Esophagus muscularis mucosa (tissue), 4 donors: Measurements from ENCODE around the gene TACC2. TPM values are rescaled to one million over a fixed set of nuclear protein-coding genes. Genes with fewer than 3 reads are reported as not detected.

Source experiments
- DNase-seq: peaks from one replicate; pipeline ENCODE4 v3.0.0-alpha.2; 2017; ENCODE audit errors: extremely low spot score
- H3K27ac ChIP-seq, 4 donors: fragments of 200-600 bp; sonication (generic); replicated peaks in 1 of 4; 1 replicate in 3 of 4; 2 replicates in 1 of 4; pipeline ENCODE4 v1.5.1; 2016 to 2019; ENCODE audit warnings: mild to moderate bottlenecking in 1 of 4
- H3K27me3 ChIP-seq, 4 donors: fragments of 200-600 bp; sonication (generic); one replicate each; pipeline versions ENCODE4 v1.5.1 to v1.6.0; 2016 to 2019
- H3K36me3 ChIP-seq, 4 donors: fragments of 200-600 bp; sonication (generic); one replicate each; pipeline ENCODE4 v1.5.1; 2016 to 2019
- H3K4me1 ChIP-seq, 4 donors: fragments of 200-600 bp; sonication (generic); one replicate each; pipeline ENCODE4 v1.5.1; 2016 to 2019
- H3K4me3 ChIP-seq, 4 donors: fragments of 200-600 bp; sonication (generic); 1 replicate in 2 of 4; 2 replicates in 2 of 4; pipeline ENCODE4 v1.5.1; 2016 to 2019; ENCODE audit warnings: mild to moderate bottlenecking in 4 of 4, moderate library complexity in 1 of 4
- H3K9me3 ChIP-seq, 4 donors: fragments of 200-600 bp; sonication (generic); 1 replicate in 3 of 4; 2 replicates in 1 of 4; pipeline ENCODE4 v1.5.1; 2016 to 2019
- CTCF ChIP-seq, 3 experiments: fragments of 200-600 bp in 2 of 3; fragments of 450-650 bp in 1 of 3; sonication (generic) in 2 of 3; IDR thresholded peaks; one replicate each; pipeline ENCODE4 v1.5.1; 2017 to 2019; ENCODE audit warnings: antibody characterized with exemption in 3 of 3, mild to moderate bottlenecking in 2 of 3, moderate library complexity in 1 of 3
- EP300 ChIP-seq: sonication (generic); formaldehyde crosslinking; IDR thresholded peaks from one replicate; pipeline ENCODE4 v1.6.1; 2017; ENCODE audit warnings: antibody characterized with exemption
- POLR2A ChIP-seq: fragments of 450-650 bp; IDR thresholded peaks from one replicate; pipeline ENCODE4 v1.6.1; 2017; ENCODE audit warnings: antibody characterized with exemption, moderate library complexity, mild to moderate bottlenecking, low read depth
- POLR2AphosphoS5 ChIP-seq, 2 donors: sonication (generic); formaldehyde crosslinking; IDR thresholded peaks; one replicate each; pipeline ENCODE4 v1.6.1; 2017; ENCODE audit warnings: antibody characterized with exemption in 2 of 2
- WGBS: methylation state at CpG from one replicate; pipeline ENCODE4 v1.1.5; 2018; 5-methylcytosine and 5-hydroxymethylcytosine counted together
- intact Hi-C: fragments of 100-400 bp; cut with DNase I; formaldehyde crosslinking; loops from one replicate; pipeline ENCODE4 v1.15.1; 2023
- total RNA-seq, 4 donors: library from RNA; depleted of rRNA; stranded (reverse); fragments of >200 nt; gene quantifications; one replicate each; pipeline versions ENCODE4 v1.1.0 to v1.2.1, GENCODE V29; 2016

The TACC2 gene
- total RNA-seq, 4 donors from 2014 or later = 53.7 to 99.4 (median 75.6) TPM

GRCh38 chr10:122204691-122205489 lies 215.9 kb downstream of the TACC2 start:
- no peaks in the 10 kb centered on the region for H3K9me3 ChIP-seq
- H3K27ac ChIP-seq = peak overlapping the region in 1 of 4 donors; percentile 7
- 82% methylated on average over 10 of the region's 15 CpGs for WGBS
- peaks cover 0 to 27% (median 22%) of the 10 kb centered on the region in 4 donors for H3K36me3 ChIP-seq
- no peak overlapping the region for H3K4me3 ChIP-seq
- peaks cover 5 to 46% (median 34%) of the 10 kb centered on the region in 4 donors for H3K4me1 ChIP-seq
- no peak for DNase-seq
- no peaks in the 10 kb centered on the region for H3K27me3 ChIP-seq
- TF ChIP-seq CTCF (IDR thresholded peaks at IDR 0.05) (no peak), EP300 (no peak), POLR2AphosphoS5 (IDR thresholded peaks at IDR 0.05) (no peak), POLR2A (no peak)
- intact Hi-C loops = loop anchor here (5.0 kb wide), 1 partner anchor 63 kb away; no protein-coding TSS in a partner anchor

GRCh38 chr10:122206471-122207065 lies 217.6 kb downstream of the TACC2 start:
- no peak overlapping the region for H3K4me3 ChIP-seq
- H3K27me3 ChIP-seq = no peaks in the 10 kb centered on the region
- H3K4me1 ChIP-seq = peaks cover 5 to 46% (median 32%) of the 10 kb centered on the region in 4 donors
- H3K36me3 ChIP-seq = peaks cover 13 to 26% (median 23%) of the 10 kb centered on the region in 4 donors
- TF ChIP-seq POLR2AphosphoS5 (IDR thresholded peaks at IDR 0.05) (no peak), CTCF (IDR thresholded peaks at IDR 0.05) (peak in 1 of 3 experiments; percentile 13)
- H3K9me3 ChIP-seq = no peaks in the 10 kb centered on the region
- H3K27ac ChIP-seq = peak overlapping the region in 1 of 4 donors; percentile 16
- intact Hi-C loops = loop anchor here (5.0 kb wide), 1 partner anchor 64 kb away; no protein-coding TSS in a partner anchor
- DNase-seq = no peak
- WGBS = 95% methylated on average over 6 of the region's 6 CpGs

DNA sequence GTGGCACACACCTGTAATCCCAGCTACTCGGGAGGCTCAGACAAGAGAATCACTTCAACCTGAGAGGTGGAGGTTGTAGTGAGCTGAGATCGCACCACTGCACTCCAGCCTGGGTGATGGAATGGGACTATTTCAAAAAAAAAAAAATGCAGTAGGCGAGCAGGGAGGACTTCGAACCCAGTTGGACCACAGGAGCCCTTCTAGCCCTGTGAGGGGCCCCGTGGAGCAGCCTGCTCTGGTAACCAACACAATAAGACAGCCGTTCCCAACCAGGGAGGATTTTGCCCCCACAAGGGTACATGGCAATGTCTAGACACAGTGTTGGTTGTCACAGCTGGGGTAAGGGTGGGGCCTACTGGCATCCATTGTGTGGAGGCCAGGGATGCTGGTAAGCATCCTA lies 218.2 kb downstream of the TACC2 start:
- H3K4me3 ChIP-seq = no peak overlapping the region
- no peak for DNase-seq
- peaks cover 14 to 31% (median 27%) of the 10 kb centered on the region in 4 donors for H3K36me3 ChIP-seq
- H3K4me1 ChIP-seq = peaks cover 5 to 46% (median 31%) of the 10 kb centered on the region in 4 donors
- H3K27ac ChIP-seq = peak overlapping the region in 2 of 4 donors; percentile 16 to 36
- no peaks in the 10 kb centered on the region for H3K9me3 ChIP-seq
- H3K27me3 ChIP-seq = no peaks in the 10 kb centered on the region
- TF ChIP-seq CTCF (IDR thresholded peaks at IDR 0.05) (no peak), EP300 (no peak), POLR2A (no peak), POLR2AphosphoS5 (IDR thresholded peaks at IDR 0.05) (no peak)
- intact Hi-C loops = loop anchor here (5.0 kb wide), 1 partner anchor 65 kb away; no protein-coding TSS in a partner anchor
- 98% methylated on average over 6 of the region's 6 CpGs for WGBS

- no peak for DNase-seq
- no peak for TF ChIP-seq EP300
- TF ChIP-seq POLR2AphosphoS5 (IDR thresholded peaks at IDR 0.05) = peak in 1 of 2 donors; percentile 5
- Histone ChIP-seq H3K27me3 (no peaks in the 10 kb centered on the region), H3K4me3 (no peak overlapping the region), H3K36me3 (peaks cover 14 to 35% (median 31%) of the 10 kb centered on the region in 4 donors), H3K27ac (peak overlapping the region in 2 of 4 donors; percentile 17 to 36), H3K9me3 (no peaks in the 10 kb centered on the region), H3K4me1 (peaks cover 5 to 46% (median 31%) of the 10 kb centered on the region in 4 donors)
- 48% methylated on average over 8 of the region's 8 CpGs for WGBS
- intact Hi-C loops = loop anchor here (5.0 kb wide), 1 partner anchor 65 kb away; no protein-coding TSS in a partner anchor
Observed at GRCh38 chr10:122207596-122207995, 218.6 kb downstream of the TACC2 start.
